ENCODE results near the gene ZNF324. TPM values are rescaled to one million over a fixed set of nuclear protein-coding genes. Genes with fewer than 3 reads are reported as not detected.
"Not testable (repeated sequence)": the region's sequence is repeated elsewhere in the genome, so short reads cannot be mapped to it uniquely, and the experiment has no call there.

The ZNF324 gene
- polyA plus RNA-seq, 4 donors, result 3.2 to 5.8 (median 4.2) TPM

DNA sequence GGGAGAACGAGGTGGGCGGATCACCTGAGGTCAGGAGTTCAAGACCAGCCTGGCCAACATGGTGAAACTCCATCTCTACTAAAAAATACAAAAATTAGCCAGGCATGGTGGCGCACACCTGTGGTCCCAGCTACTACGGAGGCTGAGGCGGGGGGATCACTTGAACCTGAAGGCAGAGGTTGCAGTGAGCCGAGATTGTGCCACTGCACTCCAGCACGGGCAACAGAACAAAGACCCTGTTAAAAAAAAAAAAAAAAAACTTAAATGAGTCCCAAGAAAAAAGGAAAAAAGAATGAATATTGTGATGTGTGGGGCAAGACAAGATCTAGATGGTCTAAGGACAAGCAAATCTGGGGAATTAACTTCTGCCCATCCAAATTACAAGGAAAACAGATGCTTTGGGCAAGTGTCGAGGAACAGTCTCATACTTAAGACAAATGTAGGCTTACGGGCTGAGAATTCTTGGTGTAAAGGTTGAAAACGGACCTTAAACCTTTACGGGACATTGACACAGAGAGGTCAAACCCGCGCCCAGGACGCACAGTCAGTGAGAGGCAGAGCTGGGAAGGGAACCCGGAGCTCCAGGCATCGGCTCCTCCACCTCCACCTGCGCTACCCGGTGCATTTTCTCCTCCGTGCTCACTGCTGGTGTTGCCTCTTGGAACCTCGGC, 656 bp upstream of the ZNF324 start:
- DNase-seq (no peak), FAIRE-seq (no peak)
- peak overlapping the region in 2 of 3 donors; percentile 71 to 100 for H3K4me3 ChIP-seq (ENCODE audit: low read depth in 1 of 3, low read length in 3 of 3)
- H3K27me3 ChIP-seq (ENCODE audit: control insufficient read depth in 3 of 3, insufficient read depth in 3 of 3, low read length in 3 of 3), result no peaks in the 10 kb centered on the region
- WGBS, 3 donors, result 29 to 36% (median 35%) methylated on average over 16 to 20 of the region's 20 CpGs
- H3K27ac ChIP-seq (ENCODE audit: low read depth in 1 of 3, low read length in 2 of 3), result no peak overlapping the region
- H3K4me1 ChIP-seq (ENCODE audit: control insufficient read depth in 3 of 3, insufficient read depth in 2 of 3, low read depth in 1 of 3, low read length in 2 of 3), result peaks cover 0 to 10% (median 0%) of the 10 kb centered on the region in 3 donors
- peaks cover 0 to 20% (median 0%) of the 10 kb centered on the region in 3 donors for H3K36me3 ChIP-seq (ENCODE audit: control insufficient read depth in 3 of 3, insufficient read depth in 2 of 3, low read depth in 1 of 3, low read length in 3 of 3)
- no peaks in the 10 kb centered on the region for H3K9me3 ChIP-seq (ENCODE audit: control insufficient read depth in 2 of 2, insufficient read depth in 1 of 2, low read depth in 1 of 2, low read length in 1 of 2)

DNA sequence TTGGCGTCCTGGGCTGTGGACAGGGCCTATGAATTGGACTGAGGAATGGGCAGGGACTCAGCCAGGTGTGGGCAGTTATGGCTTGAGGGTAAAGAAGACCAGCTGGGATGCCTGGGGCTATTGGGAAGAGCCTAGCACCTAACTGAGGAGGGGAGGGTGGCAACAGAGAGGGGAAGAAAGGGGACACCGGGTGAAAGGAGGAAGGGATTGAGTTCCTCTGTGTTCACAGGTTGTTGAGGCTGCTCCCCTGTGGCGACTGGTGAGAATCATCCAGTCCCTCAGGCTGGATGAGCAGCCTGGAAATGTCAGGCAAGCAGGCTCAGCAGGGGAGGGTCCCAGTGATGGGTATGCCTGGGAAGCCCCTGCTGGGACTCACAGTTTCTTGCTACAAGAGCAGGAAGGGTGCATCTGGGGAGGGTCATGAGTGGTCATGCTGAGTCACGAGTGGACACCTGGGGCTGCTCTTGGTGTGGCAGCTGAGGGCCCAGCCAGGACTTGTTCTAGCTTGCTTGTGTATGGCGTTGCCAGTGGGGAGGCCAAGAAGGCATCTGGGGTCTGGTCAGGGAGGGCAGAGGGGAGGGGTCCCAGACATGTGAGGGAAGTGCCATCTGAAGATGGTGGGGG, 1.4 kb downstream of the ZNF324 start:
- H3K36me3 ChIP-seq (ENCODE audit: control insufficient read depth in 3 of 3, insufficient read depth in 2 of 3, low read depth in 1 of 3, low read length in 3 of 3), result peaks cover 0 to 39% (median 0%) of the 10 kb centered on the region in 3 donors
- peaks cover 0 to 10% (median 0%) of the 10 kb centered on the region in 3 donors for H3K4me1 ChIP-seq (ENCODE audit: control insufficient read depth in 3 of 3, insufficient read depth in 2 of 3, low read depth in 1 of 3, low read length in 2 of 3)
- H3K27ac ChIP-seq (ENCODE audit: low read depth in 1 of 3, low read length in 2 of 3), result no peak overlapping the region
- WGBS, 3 donors, result 56 to 64% (median 63%) methylated on average over 5 of the region's 5 CpGs
- no peak for DNase-seq
- no peaks in the 10 kb centered on the region for H3K9me3 ChIP-seq (ENCODE audit: control insufficient read depth in 2 of 2, insufficient read depth in 1 of 2, low read depth in 1 of 2, low read length in 1 of 2)
- no peaks in the 10 kb centered on the region for H3K27me3 ChIP-seq (ENCODE audit: control insufficient read depth in 3 of 3, insufficient read depth in 3 of 3, low read length in 3 of 3)
- H3K4me3 ChIP-seq (ENCODE audit: low read depth in 1 of 3, low read length in 3 of 3), result peak overlapping the region in 1 of 3 donors; percentile 19
- FAIRE-seq, result no peak

GRCh38 chr19:58469241-58470013, 2.5 kb downstream of the ZNF324 start:
- Histone ChIP-seq H3K9me3 (ENCODE audit: control insufficient read depth in 2 of 2, insufficient read depth in 1 of 2, low read depth in 1 of 2, low read length in 1 of 2) (no peaks in the 10 kb centered on the region), H3K27ac (ENCODE audit: low read depth in 1 of 3, low read length in 2 of 3) (no peak overlapping the region), H3K4me1 (ENCODE audit: control insufficient read depth in 3 of 3, insufficient read depth in 2 of 3, low read depth in 1 of 3, low read length in 2 of 3) (peaks cover 0 to 10% (median 0%) of the 10 kb centered on the region in 3 donors), H3K27me3 (ENCODE audit: control insufficient read depth in 3 of 3, insufficient read depth in 3 of 3, low read length in 3 of 3) (no peaks in the 10 kb centered on the region), H3K36me3 (ENCODE audit: control insufficient read depth in 3 of 3, insufficient read depth in 2 of 3, low read depth in 1 of 3, low read length in 3 of 3) (peaks cover 0 to 42% (median 0%) of the 10 kb centered on the region in 3 donors), H3K4me3 (ENCODE audit: low read depth in 1 of 3, low read length in 3 of 3) (no peak overlapping the region)
- FAIRE-seq, result no peak
- no peak for DNase-seq
- WGBS, 3 donors, result 90 to 96% (median 94%) methylated on average over 17 of the region's 17 CpGs

DNA sequence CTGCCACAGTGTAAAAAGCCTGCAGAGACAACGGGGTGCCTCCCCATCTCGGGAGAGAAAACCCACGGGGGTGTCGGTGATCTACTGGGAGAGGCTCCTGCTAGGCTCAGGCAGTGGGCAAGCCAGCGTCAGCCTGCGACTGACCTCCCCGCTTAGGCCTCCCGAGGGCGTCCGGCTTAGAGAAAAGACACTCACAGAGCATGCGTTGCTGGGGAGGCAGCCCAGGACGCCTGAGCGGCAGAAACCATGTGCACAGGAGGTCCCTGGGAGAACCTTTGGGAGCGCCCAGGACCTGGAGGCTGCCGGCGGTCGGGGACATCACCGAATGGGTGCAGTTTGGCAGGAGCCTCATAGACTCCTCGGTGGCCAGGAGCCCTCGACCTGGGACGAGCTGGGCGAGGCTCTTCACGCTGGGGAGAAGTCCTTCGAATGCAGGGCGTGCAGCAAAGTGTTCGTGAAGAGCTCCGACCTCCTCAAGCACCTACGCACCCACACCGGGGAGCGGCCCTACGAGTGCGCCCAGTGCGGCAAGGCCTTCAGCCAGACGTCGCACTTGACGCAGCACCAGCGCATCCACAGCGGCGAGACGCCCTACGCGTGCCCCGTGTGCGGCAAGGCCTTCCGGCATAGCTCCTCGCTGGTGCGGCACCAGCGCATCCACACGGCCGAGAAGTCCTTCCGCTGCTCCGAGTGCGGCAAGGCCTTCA, 4.1 kb downstream of the ZNF324 start:
- FAIRE-seq; H3K27me3 ChIP-seq (ENCODE audit: control insufficient read depth in 3 of 3, insufficient read depth in 3 of 3, low read length in 3 of 3); DNase-seq; H3K27ac ChIP-seq (ENCODE audit: low read depth in 1 of 3, low read length in 2 of 3); H3K9me3 ChIP-seq (ENCODE audit: control insufficient read depth in 2 of 2, insufficient read depth in 1 of 2, low read depth in 1 of 2, low read length in 1 of 2); H3K4me3 ChIP-seq (ENCODE audit: low read depth in 1 of 3, low read length in 3 of 3): not testable (repeated sequence)
- Histone ChIP-seq H3K36me3 (ENCODE audit: control insufficient read depth in 3 of 3, insufficient read depth in 2 of 3, low read depth in 1 of 3, low read length in 3 of 3) (peaks cover 0 to 42% (median 0%) of the 10 kb centered on the region in 3 donors), H3K4me1 (ENCODE audit: control insufficient read depth in 3 of 3, insufficient read depth in 2 of 3, low read depth in 1 of 3, low read length in 2 of 3) (peaks cover 0 to 13% (median 0%) of the 10 kb centered on the region in 3 donors)
- 92 to 95% (median 94%) methylated on average over 20 to 41 of the region's 53 CpGs for WGBS, 3 donors

GRCh38 chr19:58471736-58472135, 4.9 kb downstream of the ZNF324 start:
- H3K27ac ChIP-seq (ENCODE audit: low read depth in 1 of 3, low read length in 2 of 3), result no peak overlapping the region
- H3K27me3 ChIP-seq (ENCODE audit: control insufficient read depth in 3 of 3, insufficient read depth in 3 of 3, low read length in 3 of 3), result no peaks in the 10 kb centered on the region
- no peaks in the 10 kb centered on the region for H3K9me3 ChIP-seq (ENCODE audit: control insufficient read depth in 2 of 2, insufficient read depth in 1 of 2, low read depth in 1 of 2, low read length in 1 of 2)
- DNase-seq (no peak), FAIRE-seq (no peak)
- peaks cover 0 to 42% (median 0%) of the 10 kb centered on the region in 3 donors for H3K36me3 ChIP-seq (ENCODE audit: control insufficient read depth in 3 of 3, insufficient read depth in 2 of 3, low read depth in 1 of 3, low read length in 3 of 3)
- H3K4me3 ChIP-seq (ENCODE audit: low read depth in 1 of 3, low read length in 3 of 3), result no peak overlapping the region
- WGBS, 3 donors, result 95 to 98% (median 97%) methylated on average over 39 of the region's 39 CpGs
- H3K4me1 ChIP-seq (ENCODE audit: control insufficient read depth in 3 of 3, insufficient read depth in 2 of 3, low read depth in 1 of 3, low read length in 2 of 3), result peaks cover 2 to 8% (median 4%) of the 10 kb centered on the region in 3 donors

GRCh38 chr19:58473775-58474174, 6.9 kb downstream of the ZNF324 start:
- Histone ChIP-seq H3K27me3 (ENCODE audit: control insufficient read depth in 3 of 3, insufficient read depth in 3 of 3, low read length in 3 of 3) (no peaks in the 10 kb centered on the region), H3K9me3 (ENCODE audit: control insufficient read depth in 2 of 2, insufficient read depth in 1 of 2, low read depth in 1 of 2, low read length in 1 of 2) (no peaks in the 10 kb centered on the region), H3K4me1 (ENCODE audit: control insufficient read depth in 3 of 3, insufficient read depth in 2 of 3, low read depth in 1 of 3, low read length in 2 of 3) (peaks cover 4 to 8% (median 6%) of the 10 kb centered on the region in 3 donors), H3K36me3 (ENCODE audit: control insufficient read depth in 3 of 3, insufficient read depth in 2 of 3, low read depth in 1 of 3, low read length in 3 of 3) (peaks cover 0 to 58% (median 0%) of the 10 kb centered on the region in 3 donors), H3K27ac (ENCODE audit: low read depth in 1 of 3, low read length in 2 of 3) (no peak overlapping the region), H3K4me3 (ENCODE audit: low read depth in 1 of 3, low read length in 3 of 3) (no peak overlapping the region)
- FAIRE-seq (no peak), DNase-seq (no peak)

- no peaks in the 10 kb centered on the region for H3K9me3 ChIP-seq (ENCODE audit: control insufficient read depth in 2 of 2, insufficient read depth in 1 of 2, low read depth in 1 of 2, low read length in 1 of 2)
- DNase-seq, result no peak
- H3K27ac ChIP-seq (ENCODE audit: low read depth in 1 of 3, low read length in 2 of 3), result peak overlapping the region in 1 of 3 donors; percentile 94
- H3K27me3 ChIP-seq (ENCODE audit: control insufficient read depth in 3 of 3, insufficient read depth in 3 of 3, low read length in 3 of 3), result no peaks in the 10 kb centered on the region
- no peak for FAIRE-seq
- no peak overlapping the region for H3K4me3 ChIP-seq (ENCODE audit: low read depth in 1 of 3, low read length in 3 of 3)
- peaks cover 0 to 60% (median 0%) of the 10 kb centered on the region in 3 donors for H3K36me3 ChIP-seq (ENCODE audit: control insufficient read depth in 3 of 3, insufficient read depth in 2 of 3, low read depth in 1 of 3, low read length in 3 of 3)
- 87 to 90% (median 90%) methylated on average over 12 of the region's 12 CpGs for WGBS, 3 donors
- peaks cover 4 to 8% (median 6%) of the 10 kb centered on the region in 3 donors for H3K4me1 ChIP-seq (ENCODE audit: control insufficient read depth in 3 of 3, insufficient read depth in 2 of 3, low read depth in 1 of 3, low read length in 2 of 3)
Measured at GRCh38 chr19:58474291-58474996, 7.6 kb downstream of the ZNF324 start.
